Stimulated activated CD8-positive, alpha-beta memory T cell treated with anti-CD3 and anti-CD28 coated beads, Interleukin-15, amount 100 ng/mL, for 1 hour (primary cell): Measurements from ENCODE around the gene PITPNM3.

Experiments used
- DNase-seq: peaks from one replicate; pipeline ENCODE4 v3.0.0-alpha.2; 2020; ENCODE audit warnings: low read depth

Gene PITPNM3

DNA sequence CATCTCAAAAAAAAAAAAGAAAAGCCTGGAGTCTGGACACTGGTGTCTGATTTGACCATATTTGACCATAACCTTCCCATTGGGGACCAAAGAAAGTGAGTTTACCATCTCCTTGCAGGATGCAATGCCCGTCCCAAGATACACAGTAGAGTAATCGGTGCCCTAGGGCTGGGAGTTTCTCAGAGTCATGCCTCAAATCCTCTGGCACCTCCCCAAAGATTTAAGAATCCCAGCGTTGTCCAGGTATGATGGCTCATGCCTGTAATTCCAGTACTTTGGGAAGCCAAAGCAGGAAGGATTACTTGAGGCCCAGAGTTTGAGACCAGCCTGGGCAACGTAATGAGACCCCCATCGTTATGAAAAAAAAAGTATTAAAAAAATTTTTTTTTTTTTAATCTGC lies 5.0 kb downstream of the PITPNM3 start:
- no peak for DNase-seq

DNA sequence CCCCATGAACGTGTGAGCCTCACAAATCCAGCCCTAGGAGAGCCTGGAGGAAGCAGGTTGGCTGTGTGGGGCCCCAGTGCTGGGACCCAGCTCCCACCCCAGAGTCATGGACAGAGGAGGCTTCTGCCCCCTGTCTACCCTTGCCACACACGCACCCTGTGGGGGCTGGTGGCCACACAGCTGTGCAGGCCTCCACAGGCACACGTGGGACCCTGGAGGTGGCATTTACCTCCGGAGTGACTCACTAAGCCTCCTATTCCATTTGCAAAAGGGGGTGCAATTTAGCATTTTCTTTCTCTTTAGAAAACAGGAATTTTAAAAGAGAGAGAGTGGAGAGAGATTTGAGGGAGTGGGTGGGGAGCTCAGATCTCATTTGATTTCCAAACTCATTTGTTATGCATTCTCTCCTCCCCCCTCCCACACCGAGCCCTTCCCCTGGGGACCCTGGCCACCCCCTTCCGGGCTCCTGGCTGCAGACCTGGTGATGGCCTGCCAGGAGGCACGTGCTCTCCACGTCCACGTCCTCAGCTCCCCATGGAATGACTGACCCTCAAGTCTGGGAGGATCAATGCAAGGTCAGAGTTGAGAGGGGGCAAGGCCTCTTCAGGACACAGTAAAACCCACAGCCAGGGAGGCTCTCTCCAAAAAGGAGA lies 6.8 kb downstream of the PITPNM3 start:
- no peak for DNase-seq

DNA sequence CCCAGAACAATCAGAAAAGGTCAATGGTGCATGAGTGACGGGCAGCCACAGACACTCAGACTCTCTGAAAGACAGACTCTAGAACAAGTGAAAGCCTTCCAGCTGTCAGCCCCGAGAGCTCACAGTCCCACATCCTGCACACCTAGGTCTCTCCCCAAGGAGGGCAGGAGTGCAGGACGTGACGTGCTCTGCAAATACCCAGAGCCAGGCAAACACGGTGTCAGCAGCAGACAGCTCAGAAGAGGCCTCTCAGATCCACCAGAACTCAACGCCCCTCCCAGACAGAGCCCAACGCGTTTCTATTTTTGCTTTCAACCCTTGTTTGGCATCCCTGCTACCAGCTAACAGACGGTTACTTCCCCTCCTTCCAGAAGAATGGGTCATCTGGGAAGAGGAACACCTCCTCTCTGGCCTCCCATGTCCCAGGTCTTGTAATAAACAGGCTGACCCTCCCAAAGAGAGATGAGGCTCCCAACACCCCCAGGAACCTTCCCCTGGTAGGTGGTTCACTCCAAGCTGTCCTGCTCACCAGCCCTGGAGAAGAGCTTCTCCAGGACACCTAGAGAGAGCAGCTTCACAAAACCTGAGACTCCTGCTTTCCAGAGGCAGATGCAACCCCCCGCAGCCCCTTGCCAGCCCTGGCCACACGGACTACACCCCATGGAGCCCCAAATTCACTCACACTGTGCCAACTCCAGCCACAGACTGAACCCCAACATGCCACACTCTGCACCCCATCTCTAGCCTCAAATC lies 7.6 kb downstream of the PITPNM3 start:
- DNase-seq: no peak

DNA sequence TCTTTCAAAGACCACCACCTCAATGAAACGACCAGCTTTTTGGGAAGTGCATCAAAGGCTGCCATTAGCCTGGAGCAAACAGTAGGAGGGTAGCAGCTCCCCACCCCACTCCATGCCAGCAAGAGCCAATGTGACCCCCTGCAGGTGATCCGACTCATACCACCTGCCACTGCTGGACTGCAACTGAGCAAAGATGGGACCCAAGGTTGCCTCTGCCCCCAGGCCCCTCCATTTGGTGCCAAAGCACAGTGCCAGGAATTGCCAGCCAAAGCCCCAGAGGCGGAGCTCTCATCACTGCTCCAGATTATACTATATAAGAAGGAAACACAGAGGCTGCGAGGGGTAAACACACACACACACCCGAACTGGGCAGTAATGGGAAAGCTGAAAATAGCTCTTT lies 8.3 kb downstream of the PITPNM3 start:
- no peak for DNase-seq

DNA sequence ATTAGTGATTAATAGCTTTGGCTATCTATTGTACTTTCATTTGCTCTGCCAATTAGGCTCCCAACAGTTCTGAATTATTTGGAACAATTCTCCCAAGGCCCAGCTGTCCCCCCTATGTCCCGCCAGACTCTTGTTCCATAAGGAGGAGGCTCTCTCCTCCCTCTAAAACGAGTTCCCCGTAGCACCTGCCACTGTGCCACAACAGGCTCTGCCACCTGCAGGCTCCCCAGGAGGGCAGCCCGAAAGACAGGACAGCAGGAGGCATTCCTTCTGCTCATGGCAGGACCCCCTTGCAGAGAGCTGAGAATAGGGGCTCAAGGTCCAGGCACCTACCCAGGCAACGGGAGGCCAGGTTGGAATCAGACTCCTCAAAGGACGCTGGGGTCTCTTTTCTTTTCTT lies 9.0 kb downstream of the PITPNM3 start:
- no peak for DNase-seq

DNA sequence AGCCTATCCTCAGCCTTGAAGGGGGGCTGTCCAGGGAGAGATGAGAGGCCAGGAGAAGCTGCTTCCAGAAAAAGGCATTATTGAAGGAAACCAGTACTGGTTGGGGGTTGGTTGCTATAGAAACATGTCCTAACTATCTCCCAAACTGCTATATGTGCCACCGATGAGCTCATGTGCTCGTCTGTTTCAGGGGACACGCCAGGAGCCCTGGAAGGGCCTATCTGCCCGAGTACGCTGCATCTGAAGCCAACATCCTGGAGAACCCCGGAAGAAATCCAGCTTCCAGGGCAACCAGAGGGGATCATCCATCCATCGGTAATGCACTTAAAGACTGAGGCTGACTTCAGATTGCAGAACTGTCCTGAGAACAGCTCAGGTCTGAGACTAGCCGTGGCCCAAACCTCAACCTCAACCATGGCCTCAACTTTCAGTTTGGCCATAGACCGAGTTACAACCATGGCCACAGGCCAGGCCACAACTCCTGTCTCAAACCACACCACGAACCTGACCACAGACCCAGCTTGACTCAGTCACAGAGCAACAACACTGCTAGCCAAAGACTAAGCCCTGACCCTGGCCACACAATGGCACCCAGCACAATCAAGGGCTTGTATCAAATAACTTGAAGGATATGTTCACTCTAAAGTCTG lies 10.2 kb downstream of the PITPNM3 start:
- DNase-seq: no peak

DNA sequence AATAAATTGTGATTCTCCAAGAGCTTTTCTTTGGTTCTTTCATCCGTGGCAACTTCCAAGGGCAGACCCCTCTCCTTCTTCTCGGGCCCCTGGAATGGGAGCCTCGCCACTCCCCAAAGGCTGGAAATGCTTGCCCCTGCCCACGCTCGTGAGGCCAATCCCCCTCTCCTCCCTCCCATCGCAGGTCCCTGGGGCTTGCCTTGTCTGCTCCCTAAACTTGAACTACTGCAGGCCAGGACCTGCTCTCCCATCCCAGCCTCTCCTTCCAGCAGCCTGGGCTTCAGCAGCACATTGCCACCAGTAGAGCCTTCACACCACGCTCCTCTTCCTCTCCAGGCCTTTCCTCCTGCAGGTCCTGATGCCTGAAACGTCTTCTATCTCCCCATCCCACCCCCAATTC lies 11.1 kb downstream of the PITPNM3 start:
- DNase-seq: no peak

DNA sequence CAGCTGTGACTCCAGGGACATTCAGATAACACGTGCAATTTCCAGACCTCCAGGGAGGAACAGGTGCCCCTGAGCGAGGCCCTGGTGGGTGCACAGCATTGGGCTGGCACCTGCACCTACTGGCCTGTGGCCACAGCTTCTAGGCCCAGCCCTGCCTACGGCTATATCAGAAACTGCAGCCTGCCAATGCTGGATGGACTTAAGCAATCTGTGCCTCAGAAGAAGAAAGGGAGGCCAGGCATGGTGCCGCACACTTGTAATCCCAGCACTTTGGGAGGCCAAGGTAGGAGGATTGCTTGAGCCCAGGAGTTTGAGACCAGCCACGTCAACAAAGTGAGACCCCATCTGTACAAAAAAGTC lies 12.4 kb downstream of the PITPNM3 start:
- DNase-seq: no peak

DNA sequence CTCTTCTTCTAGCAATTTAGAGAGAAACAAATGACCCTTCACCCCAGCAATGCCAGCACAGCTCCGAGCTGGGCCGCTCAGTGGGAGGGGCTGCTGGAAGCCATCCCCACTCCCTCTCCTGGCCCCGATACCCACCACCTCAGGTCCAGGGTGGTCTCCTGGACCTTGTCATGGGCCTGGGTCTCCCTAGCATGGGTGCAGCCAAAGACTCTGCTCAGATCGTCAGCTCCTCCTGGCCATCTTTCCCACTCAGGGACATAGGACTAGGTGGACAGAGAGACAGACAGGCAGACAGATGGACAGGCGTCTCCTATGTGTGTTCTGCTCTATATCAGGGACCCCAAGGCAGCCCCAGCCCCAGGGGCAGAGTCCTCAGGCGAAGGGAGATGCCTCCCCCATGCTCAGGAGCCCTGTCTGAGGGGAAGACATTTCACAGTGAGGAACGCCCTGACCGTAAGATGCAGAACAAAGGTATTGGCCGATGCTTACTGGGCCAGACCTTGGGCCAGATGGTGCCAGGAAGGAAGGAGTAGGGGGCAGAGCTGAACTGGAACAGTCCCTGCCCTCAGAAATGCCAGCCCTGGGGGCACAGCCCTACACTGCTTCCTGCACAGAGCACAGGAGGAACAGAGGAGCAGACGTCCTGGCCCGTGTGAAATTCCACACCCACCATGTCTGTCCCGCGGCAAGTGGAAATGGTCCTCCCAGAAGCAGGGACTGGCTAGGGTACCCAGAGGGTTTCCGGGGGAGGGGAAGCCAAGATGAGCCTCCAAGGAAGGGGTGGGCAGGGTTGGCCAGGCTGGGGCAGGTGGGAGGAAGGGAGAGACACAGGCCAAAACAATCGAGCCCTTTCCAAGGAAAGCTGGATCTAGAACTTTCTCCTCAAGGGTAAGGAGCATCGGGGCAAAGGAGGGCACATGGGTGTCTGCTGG lies 13.0 kb downstream of the PITPNM3 start:
- no peak for DNase-seq

DNA sequence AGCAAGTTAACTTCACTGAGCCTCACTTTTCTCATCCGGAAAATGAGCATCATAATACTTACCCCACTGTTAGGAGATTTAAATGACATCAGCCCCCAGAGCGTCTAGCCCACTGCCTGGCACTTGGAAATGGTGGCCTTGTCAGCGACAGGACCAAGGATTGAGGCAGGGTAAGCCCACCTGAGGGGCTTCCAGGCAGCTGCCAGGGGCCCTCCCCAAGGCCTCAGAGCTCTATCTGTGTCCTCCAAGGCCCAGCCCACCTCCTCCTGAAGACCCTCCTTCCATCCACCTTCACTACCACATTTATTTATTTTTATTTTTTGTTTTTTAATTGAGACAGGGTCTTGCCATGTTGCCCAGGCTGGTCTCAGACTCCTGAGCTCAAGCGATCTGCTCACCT lies 13.8 kb downstream of the PITPNM3 start:
- no peak for DNase-seq

DNA sequence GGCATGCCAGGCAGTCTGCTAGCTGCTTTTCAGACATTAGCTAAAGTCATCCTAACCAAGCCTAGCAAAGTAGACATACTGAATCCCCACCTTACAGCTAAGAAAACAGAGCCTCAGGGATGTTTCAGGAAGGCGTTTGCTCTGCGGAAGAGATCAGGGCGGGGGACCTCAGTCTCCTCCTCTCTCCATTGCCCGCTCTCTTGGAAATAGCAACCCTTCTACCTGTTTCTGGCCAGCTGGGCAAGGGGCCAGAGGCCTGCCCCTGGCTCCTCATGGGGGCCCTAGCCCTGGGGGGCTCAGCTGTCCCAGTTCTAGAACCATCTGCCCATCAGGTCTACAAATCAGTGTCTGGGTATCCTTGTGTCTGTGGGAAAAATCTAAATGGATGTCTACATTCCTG lies 14.5 kb downstream of the PITPNM3 start:
- no peak for DNase-seq

DNA sequence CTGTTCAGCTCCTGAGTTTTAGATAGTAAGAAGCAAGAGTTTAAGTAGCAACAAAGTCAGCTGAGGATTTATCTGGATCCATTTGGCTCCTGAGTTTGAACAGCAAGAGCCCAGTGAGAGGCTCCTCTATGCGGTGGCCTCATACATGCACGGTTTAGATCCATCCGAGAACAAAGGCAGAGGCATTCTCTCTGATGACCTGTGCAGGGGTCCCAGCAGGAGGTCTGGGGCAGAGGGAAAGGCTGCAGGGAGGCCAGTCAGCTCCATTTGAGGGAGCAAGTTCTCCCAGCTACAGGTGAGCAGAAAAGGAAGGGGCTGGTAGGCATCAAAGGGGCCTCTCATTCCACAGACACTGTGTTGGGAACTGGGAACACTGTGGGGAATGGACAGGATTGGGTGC lies 16.5 kb downstream of the PITPNM3 start:
- DNase-seq: no peak

DNA sequence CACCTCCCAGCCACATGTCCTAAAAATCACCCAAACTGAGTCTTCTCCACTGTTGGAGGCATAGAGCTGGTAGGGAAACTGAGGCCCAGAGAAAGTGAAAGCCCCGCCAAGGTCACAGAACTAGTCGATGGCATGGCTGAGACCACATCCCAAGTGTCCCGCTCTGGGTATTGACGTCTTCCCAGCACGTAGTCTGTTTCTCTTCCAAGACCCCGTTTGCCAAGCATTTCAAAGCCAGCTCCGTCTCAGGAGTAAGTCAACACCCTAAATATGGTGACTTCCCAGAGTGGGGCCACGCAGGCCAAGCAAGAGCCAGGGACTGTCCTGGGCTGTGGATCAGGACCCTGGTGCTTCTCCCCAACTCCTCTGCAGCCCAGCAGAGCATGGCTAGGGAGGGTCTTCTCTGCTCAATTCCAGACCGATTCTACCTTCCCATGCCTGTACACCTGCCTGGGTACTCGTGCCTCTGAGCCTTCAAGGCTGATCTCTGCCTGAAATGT lies 19.7 kb downstream of the PITPNM3 start:
- DNase-seq: no peak

DNA sequence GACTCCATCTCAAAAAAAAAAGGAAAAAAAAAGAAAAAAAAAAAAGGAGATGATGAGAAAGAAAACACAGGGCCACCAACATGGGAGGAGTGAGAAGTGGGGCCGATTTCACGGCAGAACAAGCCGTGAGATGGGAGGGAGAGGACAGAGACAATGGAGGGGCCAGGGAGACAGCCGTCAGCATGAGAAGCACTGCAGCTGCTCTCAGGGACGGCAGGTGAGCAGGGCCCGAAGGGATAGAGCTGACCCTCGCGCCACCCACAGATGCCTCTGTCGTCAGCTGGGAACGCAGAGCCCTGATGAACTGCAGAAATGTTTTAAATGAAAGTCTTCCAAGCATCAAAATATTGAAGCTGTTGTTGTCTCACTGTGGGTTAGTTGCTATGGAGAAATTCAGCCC lies 20.3 kb downstream of the PITPNM3 start:
- DNase-seq: no peak

DNA sequence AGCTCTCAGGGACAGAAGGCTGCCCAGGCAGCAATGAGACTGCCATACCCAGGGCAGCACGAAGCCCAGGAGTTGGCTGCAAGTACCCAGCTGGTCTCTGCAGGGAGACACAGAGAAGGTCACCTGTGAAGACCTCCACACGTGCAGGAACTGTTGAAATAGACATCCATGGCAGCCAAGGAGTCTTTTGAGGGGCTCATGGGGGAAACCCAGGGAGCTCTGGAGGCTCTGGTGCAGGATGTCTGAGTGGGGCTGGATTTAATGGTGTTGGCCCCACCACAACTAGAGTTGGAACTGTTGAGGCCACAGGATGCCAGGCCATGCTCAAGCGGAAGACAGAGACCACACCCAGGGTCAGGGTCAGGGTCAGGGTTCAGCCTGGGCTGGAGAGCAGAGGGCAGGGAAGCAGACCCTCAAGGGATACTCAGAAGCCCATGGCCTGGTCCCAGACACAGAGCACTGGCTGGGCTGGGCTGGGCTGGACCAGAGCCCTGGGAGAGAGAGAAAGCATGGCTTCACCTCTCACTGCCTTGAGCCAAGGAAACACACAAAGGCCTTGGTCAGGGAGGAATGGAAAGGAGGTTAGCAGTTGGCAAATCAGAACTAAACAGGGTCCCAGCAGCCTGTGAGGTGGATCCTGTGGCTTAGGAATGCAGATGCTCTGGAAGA lies 21.4 kb downstream of the PITPNM3 start:
- DNase-seq: no peak

DNA sequence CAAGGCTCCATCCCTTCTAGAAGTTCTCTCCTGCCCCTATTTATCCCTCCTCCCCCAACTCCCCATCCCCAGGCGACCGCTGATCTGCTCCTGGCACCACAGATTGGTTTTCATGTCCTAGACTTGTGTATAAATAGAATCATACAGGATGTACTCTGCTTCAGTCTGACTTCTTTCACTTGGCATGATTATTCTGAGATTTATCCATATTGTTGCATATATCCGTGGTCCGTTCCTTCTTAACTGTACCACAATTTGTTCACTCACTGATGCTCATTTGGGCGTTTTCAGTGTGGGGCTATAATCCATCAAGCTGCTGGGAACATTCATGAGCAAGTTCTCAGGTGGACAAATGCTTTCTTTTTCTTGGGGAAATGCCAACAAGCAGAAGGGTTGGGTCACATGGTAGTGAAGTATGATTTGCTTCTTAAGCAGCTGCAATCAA lies 23.9 kb downstream of the PITPNM3 start:
- DNase-seq: no peak

DNA sequence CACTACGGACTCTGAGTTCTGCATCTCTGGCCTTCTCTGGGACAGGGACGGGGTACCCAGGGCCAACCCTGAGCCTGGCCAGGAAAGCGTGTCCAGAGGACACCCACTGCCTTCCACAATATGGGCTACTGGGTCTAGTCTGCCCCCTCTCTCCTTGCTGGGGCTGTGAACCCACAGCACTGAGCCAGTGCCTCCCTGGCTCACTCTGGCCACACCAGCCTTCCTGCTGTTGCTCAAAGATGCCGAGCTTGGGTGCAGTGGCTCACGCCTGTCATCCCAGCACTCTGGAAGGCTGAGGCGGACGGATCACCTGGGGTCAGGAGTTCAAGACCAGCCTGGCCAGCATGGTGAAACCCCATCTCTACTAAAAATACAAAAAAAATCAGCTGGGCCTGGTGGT lies 24.8 kb downstream of the PITPNM3 start:
- DNase-seq: no peak

DNA sequence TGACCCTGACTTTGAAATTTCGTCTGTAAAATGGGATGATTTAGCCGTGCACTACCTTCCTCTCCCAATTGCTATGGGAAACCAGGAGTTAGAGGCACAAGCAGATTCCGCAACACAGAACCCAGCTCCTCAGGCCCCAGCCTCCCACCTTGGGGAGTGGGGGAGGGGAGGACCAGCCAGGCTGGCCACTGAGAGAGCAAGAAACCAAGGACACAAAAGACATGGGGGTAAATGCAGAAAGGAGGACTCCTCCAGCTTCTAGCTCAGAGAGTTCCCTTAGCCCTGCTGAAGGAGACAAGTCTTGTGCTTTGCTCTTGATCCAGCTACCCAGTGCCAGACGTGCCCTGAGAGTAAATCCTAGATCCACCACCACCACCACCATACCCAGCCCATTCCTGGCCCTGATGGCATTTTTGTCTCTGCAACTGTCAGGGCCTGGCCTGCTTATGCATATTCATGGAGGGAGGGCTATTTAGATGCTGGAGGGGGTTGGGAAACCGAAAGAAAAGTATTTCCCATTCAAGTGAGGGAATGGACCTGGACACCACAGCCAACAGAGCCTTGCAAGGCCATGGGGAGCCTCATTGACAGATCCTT lies 25.9 kb downstream of the PITPNM3 start:
- DNase-seq: no peak

DNA sequence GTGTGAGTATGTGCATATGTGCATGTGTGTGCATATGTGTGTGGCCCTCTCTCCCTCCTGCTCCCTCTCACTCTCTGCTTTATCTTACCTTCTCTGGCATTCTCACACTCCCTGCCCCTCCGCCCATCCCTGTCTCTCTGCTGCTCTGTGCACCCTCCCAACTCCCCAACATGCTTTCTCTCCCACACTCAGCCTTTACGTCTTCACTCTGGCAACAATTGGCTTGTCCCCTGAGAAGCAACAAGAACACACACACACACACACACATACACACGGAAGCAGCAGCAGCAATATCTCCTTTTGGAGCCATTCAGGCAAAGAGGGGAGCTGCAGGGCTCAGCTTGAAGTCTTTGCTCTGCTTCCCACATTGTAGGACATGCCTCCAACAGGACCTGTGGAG lies 27.8 kb downstream of the PITPNM3 start:
- DNase-seq: no peak

DNA sequence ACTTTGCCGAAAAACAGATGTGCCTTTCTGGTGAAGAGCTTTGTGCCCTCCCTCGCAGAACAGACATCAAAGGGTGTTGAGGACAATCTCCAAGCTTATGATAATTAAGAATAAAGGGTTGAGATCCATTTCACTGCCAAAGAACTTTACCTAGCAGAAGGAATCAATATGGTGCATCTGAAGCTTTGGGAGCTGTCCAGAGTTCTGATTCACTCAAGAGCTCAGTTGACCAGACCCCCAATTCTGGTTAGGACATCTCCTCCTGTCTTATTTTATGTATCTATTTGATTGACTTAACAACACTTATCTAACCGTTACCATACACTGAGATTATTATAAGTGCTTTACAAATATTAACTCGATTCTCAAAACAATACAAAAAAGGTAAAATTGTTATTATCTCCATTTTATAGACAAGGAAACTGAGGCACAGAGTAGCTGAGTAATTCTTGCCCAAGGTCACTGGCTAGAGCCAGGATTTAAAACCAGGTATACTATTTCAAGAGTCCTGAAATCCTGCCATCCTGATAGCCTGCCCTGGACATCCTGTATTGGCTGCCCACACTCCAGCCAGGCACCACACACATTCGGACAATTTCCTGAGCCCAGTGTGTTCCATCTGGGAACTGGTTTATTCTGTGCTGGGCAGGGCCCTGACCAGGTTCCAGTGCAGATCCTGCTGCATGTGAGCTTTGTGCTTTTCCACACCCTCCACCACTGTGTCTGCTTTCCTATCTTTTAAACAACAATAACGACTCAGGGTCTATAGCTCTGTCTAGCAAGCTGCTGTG lies 29.8 kb downstream of the PITPNM3 start:
- DNase-seq: no peak
